A549 treated with DMSO at 1 μM for 4 hours (cell line): ENCODE data around the gene ZSCAN25. TPM values are rescaled to one million over a fixed set of nuclear protein-coding genes. Genes with fewer than 3 reads are reported as not detected.

ENCODE experiments used
- total RNA-seq: library from RNA; stranded (reverse); fragments of 200-300 nt; extraction: Qiagen RNA extraction; gene quantifications from 5 replicates; pipeline ENCODE4 v1.2.3, GENCODE V29; 2022; ENCODE audit warnings: low read depth

ZSCAN25 gene
- total RNA-seq, result 9.1 to 9.7 TPM (median 9.3 TPM) in 5 replicates

DNA sequence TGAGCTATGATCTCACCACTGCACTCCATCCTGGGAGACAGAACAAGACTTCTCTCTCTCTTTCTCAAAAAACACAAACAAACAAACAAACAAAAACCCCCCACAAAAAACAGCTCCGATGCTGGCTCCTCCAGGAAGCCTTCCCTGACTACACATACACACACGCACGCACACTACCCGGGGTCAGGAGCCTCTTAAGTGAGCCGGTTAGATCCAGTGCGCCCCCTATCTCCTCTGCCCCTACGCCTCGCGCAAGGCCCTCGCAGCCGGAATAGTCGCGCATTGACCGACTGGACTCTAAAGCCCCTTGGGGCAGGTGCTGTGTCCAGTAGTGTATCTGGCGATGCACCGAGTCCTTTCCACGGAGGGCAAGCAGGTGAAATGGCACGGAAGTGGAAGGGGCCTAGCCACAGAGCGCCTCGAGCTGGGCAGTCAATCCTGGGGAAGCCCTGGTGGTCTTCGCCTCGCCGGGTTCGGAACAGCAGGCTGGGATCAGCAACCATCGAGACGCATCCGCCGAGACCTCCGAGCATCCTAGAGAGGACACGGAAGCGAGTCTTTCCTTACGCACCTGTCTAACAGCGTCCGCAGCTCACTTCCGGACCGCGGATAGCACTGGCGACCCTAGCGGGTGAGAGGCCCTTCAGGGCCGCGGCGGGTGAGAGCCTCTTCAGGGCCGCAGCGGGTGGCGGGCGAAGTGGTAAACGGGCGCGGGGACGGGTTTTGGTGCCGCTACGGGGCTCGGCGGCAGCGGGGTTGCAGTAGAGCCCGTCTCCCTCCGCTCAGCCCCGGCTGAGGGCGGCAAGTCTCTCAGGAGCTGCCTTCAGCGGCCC is at the start of gene ZSCAN25:
ZSCAN25 (plus strand) TSS at position 588 of the 833 bp plus-strand sequence. CDS start 2,661 bp downstream, outside the sequence.

DNA sequence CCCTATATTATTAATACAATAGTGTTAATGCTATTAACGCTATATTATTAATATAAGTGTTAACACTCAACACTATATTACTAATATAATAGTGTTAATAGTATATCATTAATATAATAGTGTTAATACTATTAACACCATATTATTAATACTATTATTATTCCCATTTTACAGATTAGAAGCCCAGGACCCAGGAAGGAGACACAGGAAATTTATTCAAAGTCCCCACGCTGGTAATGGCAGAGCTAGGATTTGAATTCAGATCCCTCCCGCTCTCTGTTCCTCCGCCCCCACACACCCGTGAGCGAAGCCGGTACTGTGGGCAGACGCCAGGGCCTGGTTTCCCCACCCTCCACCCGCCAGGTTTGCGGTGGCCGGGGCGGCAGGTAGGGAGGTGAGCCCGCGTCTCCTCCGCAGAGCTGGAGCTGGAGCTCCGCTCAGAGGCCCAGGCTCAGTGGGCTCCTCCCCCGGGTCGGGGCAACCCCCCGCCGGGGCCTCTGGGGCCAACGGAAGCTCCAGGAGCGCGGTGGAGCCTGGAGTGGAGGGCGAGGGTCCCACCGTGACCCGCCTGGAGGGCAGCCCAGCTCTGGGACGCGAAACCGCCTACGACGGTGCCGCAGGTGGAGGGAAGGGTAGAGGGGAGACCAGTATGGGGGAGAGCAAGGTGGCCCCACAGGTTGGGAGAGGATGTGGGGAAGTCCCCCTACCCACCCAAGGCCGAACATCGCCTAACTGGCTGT is 18.8 kb upstream of the ZSCAN25 start, which contains the start of gene TMEM225B:
TMEM225B (plus strand) TSS at position 506 of the 740 bp plus-strand sequence. CDS start 6,122 bp downstream, outside the sequence.

DNA sequence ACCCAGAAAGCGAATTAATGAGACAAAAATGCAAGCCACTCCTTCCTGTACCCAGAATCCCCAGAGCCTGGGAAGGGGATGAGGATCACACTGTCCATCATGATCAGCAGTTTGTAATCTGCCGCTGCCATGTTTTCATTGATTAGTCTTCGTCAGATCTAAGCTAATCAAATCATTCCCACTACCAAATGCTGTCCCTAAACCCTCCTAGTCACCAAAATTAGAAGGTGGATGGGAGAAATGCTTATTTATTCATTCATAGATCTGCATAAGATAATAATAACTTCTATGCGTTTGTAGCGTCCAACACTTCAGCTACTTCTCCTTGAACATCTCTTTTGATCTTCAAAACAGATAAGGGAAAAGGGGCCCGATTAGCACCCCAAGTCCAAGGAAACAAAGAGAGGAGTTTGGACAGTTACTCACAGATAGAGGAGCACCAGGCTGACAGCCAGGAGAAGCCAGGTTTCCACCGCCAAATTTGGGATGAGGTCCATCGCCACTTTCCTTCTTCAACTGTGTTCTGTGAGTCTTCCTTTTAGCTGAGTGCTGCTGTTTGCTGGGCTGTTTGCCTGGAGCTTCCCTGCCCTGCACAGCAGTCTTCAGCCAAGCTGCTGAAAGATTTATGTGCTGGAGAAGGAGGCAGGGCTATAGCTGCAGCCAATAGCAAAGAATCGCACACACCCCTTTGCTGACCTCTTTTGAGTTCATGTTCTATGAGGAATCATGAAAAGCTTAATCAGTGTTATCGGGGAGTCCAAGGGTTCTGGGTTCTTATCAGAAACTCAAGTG is 62.9 kb downstream of the ZSCAN25 start, which contains the start of gene CYP3A5:
CYP3A5 (minus strand) TSS at position 597 of the 792 bp plus-strand sequence; CDS start at position 497, 100 bp downstream.

Other genes with a start within 250 kb of the ZSCAN25 start
- 271 to 322 TPM (median 286 TPM) in 5 replicates for gene ARPC1B, start 242.2 kb upstream of the ZSCAN25 start, total RNA-seq
- 175 to 226 TPM (median 183 TPM) in 5 replicates for gene PDAP1, start 208.3 kb upstream of the ZSCAN25 start, total RNA-seq
- gene BUD31, start 208.0 kb upstream of the ZSCAN25 start, total RNA-seq, result 130 to 159 TPM (median 147 TPM) in 5 replicates
- gene PTCD1, start 178.1 kb upstream of the ZSCAN25 start, total RNA-seq, result 6.1 to 10.7 TPM (median 6.9 TPM) in 5 replicates
- gene CPSF4, start 178.0 kb upstream of the ZSCAN25 start, total RNA-seq, result 38.9 to 46.6 TPM (median 43.3 TPM) in 5 replicates
- 873 to 1,333 TPM (median 888 TPM) in 5 replicates for gene ATP5MF, start 150.8 kb upstream of the ZSCAN25 start, total RNA-seq
- gene ZNF789, start 144.1 kb upstream of the ZSCAN25 start, total RNA-seq, result 7.2 to 9.3 TPM (median 8.7 TPM) in 5 replicates
- gene ZNF394, start 116.7 kb upstream of the ZSCAN25 start, total RNA-seq, result 18.1 to 20.8 TPM (median 19.0 TPM) in 5 replicates
- gene ZKSCAN5, start 112.3 kb upstream of the ZSCAN25 start, total RNA-seq, result 9.6 to 10.1 TPM (median 9.7 TPM) in 5 replicates
- gene FAM200A, start 64.8 kb upstream of the ZSCAN25 start, total RNA-seq, result 4.6 to 7.5 TPM (median 7.0 TPM) in 5 replicates
- 56.0 to 62.9 TPM (median 60.0 TPM) in 5 replicates for gene ZNF655, start 58.3 kb upstream of the ZSCAN25 start, total RNA-seq
- gene TMEM225B, start 18.7 kb upstream of the ZSCAN25 start, total RNA-seq, result 0.79 to 1.0 TPM (median 0.91 TPM) in 5 replicates
- gene CYP3A5, start 63.0 kb downstream of the ZSCAN25 start, total RNA-seq, result 1.4 to 2.2 TPM (median 1.5 TPM) in 5 replicates
- gene CYP3A7, start 118.2 kb downstream of the ZSCAN25 start, total RNA-seq, result not detected in 5 replicates
- gene CYP3A4, start 167.2 kb downstream of the ZSCAN25 start, total RNA-seq, result not detected in 5 replicates
- gene CYP3A43, start 211.1 kb downstream of the ZSCAN25 start, total RNA-seq, result not detected in 5 replicates